CD4-positive, alpha-beta T cell treated with Interleukin-21 for 1 hour (primary cell): ENCODE measurements around the gene HDAC4.

ENCODE experiments used
- DNase-seq: peaks from one replicate; pipeline ENCODE4 v3.0.0-alpha.2; 2020

The HDAC4 gene

GRCh38 chr2:239033801-239034560 is 366.8 kb downstream of the HDAC4 start:
- no peak for DNase-seq

- no peak for DNase-seq
These were observed 370.9 kb downstream of the HDAC4 start for GRCh38 chr2:239029958-239030357.

- no peak for DNase-seq
These were observed 372.6 kb downstream of the HDAC4 start for GRCh38 chr2:239028253-239028619.

GRCh38 chr2:239027391-239028252 is 373.2 kb downstream of the HDAC4 start:
- DNase-seq = no peak

GRCh38 chr2:239026711-239027361 is 374.0 kb downstream of the HDAC4 start:
- DNase-seq = no peak

GRCh38 chr2:239025951-239026461 is 374.8 kb downstream of the HDAC4 start:
- DNase-seq = no peak

- no peak for DNase-seq
These were observed 375.6 kb downstream of the HDAC4 start for GRCh38 chr2:239025096-239025801.

GRCh38 chr2:239024226-239024625 is 376.6 kb downstream of the HDAC4 start:
- DNase-seq = no peak

GRCh38 chr2:239022437-239023260 is 378.2 kb downstream of the HDAC4 start:
- no peak for DNase-seq

- no peak for DNase-seq
These were observed 379.0 kb downstream of the HDAC4 start for GRCh38 chr2:239021651-239022436.

- no peak for DNase-seq
These were observed 379.6 kb downstream of the HDAC4 start for GRCh38 chr2:239021224-239021623.

GRCh38 chr2:239020541-239021041 is 380.2 kb downstream of the HDAC4 start:
- DNase-seq = no peak

- no peak for DNase-seq
These were observed 381.6 kb downstream of the HDAC4 start for GRCh38 chr2:239019183-239019581.

- DNase-seq = no peak
These were observed 382.3 kb downstream of the HDAC4 start for GRCh38 chr2:239018271-239019182.

GRCh38 chr2:239017491-239018098 is 383.2 kb downstream of the HDAC4 start:
- DNase-seq = no peak

GRCh38 chr2:239015901-239016675 is 384.7 kb downstream of the HDAC4 start:
- DNase-seq = no peak

GRCh38 chr2:239015218-239015900 is 385.5 kb downstream of the HDAC4 start:
- DNase-seq = no peak
